Keratinocyte (primary cell): ENCODE measurements around the gene MS4A6E.

Source experiments
- EZH2 ChIP-seq: IDR thresholded peaks from one replicate; pipeline ENCODE4 v1.6.1; 2012; ENCODE audit warnings: inconsistent platforms, mild to moderate bottlenecking, low read length, moderate library complexity
- TF ChIP-seq, protein P1 (sequence below), 3 experiments: IDR thresholded peaks in 1 of 3; conservative IDR thresholded peaks in 1 of 3; optimal IDR thresholded peaks in 1 of 3; 2 replicates in 2 of 3; 3 replicates in 1 of 3; pipeline versions ENCODE3 to v1.5.1; 2011; ENCODE audit warnings: low read length in 3 of 3, mild to moderate bottlenecking in 3 of 3, moderate library complexity in 2 of 3, control low read depth in 1 of 3, inconsistent platforms in 1 of 3; ENCODE audit not compliant: insufficient read depth in 2 of 3; ENCODE audit errors: extremely low read depth in 1 of 3

DNA sequence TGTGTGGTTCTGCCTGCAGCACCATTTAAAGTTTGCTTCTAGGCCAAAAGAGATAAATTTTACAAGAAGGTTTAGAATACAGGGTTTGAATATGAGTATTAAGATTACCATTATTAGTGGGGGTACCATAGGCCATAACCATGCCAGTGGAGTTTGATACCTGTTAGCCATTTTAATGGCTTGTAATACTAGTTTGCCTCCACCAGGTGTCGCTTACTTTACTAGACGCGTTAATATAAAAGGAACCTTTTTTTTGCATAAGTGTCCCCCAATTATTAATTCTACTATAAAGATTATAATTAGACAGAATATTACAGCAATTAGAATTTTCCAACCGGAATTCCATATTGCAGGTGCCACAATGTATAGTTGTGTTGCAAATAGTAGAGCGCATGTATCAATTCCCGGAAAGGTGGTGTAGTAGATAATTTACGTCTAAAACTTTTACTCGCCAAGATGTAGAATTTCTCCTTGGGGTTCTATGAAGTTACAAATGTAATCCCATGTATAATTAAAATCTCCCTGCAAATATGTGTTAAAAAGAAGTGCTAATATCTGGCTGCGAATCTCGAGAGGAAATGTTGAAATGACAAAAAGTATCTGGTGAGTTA lies 16.1 kb downstream of the MS4A6E start:
- TF ChIP-seq, protein P1, sequence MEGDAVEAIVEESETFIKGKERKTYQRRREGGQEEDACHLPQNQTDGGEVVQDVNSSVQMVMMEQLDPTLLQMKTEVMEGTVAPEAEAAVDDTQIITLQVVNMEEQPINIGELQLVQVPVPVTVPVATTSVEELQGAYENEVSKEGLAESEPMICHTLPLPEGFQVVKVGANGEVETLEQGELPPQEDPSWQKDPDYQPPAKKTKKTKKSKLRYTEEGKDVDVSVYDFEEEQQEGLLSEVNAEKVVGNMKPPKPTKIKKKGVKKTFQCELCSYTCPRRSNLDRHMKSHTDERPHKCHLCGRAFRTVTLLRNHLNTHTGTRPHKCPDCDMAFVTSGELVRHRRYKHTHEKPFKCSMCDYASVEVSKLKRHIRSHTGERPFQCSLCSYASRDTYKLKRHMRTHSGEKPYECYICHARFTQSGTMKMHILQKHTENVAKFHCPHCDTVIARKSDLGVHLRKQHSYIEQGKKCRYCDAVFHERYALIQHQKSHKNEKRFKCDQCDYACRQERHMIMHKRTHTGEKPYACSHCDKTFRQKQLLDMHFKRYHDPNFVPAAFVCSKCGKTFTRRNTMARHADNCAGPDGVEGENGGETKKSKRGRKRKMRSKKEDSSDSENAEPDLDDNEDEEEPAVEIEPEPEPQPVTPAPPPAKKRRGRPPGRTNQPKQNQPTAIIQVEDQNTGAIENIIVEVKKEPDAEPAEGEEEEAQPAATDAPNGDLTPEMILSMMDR (optimal IDR thresholded peaks at IDR 0.05 in 1 of 3, IDR thresholded peaks at IDR 0.05 in 1 of 3, conservative IDR thresholded peaks at IDR 0.05 in 1 of 3; ENCODE audit: extremely low read depth in 1 of 3, insufficient read depth in 2 of 3, low read length in 3 of 3): peak in 2 of 3 experiments; percentile 31 to 45
- no peak for TF ChIP-seq EZH2
